Measurements from ENCODE around the gene THBS2.

DNA sequence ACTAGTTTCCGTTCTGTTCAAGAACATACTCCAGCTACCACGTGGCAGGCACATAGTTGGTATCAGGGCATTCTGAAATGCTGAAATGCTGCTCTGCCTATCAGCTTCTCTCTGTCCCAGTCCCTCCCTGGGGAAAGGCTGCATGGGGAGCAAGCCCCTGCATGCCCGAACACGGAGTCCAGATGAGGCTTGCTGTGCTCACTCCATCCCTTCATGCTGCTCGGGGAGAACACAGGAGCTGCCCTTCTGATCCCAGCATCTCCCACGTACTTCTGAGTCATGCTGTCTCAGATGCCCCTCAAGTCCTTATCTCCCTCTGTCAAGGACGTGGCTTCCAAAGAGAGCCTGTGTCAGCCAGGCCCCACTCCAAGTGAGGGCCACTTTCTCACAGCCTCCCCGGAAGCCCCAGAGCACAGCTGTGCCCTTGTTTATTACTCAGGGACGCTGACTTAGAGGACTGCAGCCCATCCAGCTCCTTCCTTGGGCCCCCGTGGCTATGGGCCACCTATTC lies 29.4 kb downstream of the THBS2 start:
- TF ChIP-seq SIN3A (IDR thresholded peaks at IDR 0.05; ENCODE audit: borderline replicate concordance, insufficient read depth, low read length) (no peak), FOXP2 (optimal IDR thresholded peaks at IDR 0.05; ENCODE audit: borderline replicate concordance, extremely low read depth, extremely low read length, insufficient read depth) (no peak), POLR2AphosphoS5 (IDR thresholded peaks at IDR 0.05; ENCODE audit: low read depth, low read length) (no peak), TAF1 (IDR thresholded peaks at IDR 0.05; ENCODE audit: borderline replicate concordance, insufficient read depth, low read length) (no peak)
- TF ChIP-seq, protein P1, sequence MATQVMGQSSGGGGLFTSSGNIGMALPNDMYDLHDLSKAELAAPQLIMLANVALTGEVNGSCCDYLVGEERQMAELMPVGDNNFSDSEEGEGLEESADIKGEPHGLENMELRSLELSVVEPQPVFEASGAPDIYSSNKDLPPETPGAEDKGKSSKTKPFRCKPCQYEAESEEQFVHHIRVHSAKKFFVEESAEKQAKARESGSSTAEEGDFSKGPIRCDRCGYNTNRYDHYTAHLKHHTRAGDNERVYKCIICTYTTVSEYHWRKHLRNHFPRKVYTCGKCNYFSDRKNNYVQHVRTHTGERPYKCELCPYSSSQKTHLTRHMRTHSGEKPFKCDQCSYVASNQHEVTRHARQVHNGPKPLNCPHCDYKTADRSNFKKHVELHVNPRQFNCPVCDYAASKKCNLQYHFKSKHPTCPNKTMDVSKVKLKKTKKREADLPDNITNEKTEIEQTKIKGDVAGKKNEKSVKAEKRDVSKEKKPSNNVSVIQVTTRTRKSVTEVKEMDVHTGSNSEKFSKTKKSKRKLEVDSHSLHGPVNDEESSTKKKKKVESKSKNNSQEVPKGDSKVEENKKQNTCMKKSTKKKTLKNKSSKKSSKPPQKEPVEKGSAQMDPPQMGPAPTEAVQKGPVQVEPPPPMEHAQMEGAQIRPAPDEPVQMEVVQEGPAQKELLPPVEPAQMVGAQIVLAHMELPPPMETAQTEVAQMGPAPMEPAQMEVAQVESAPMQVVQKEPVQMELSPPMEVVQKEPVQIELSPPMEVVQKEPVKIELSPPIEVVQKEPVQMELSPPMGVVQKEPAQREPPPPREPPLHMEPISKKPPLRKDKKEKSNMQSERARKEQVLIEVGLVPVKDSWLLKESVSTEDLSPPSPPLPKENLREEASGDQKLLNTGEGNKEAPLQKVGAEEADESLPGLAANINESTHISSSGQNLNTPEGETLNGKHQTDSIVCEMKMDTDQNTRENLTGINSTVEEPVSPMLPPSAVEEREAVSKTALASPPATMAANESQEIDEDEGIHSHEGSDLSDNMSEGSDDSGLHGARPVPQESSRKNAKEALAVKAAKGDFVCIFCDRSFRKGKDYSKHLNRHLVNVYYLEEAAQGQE (IDR thresholded peaks at IDR 0.05; ENCODE audit: insufficient read depth in 1 of 2, low read depth in 2 of 2, low read length in 2 of 2) = no peak
